H1 (cell line): ENCODE measurements around the gene ZNF3. TPM values are rescaled to one million over a fixed set of nuclear protein-coding genes. Genes with fewer than 3 reads are reported as not detected.

Experiments
- BCL11A ChIP-seq, 2 experiments: IDR thresholded peaks; one replicate each; pipeline ENCODE4 v1.6.1; 2011; ENCODE audit warnings: low read depth in 2 of 2, low read length in 2 of 2, mild to moderate bottlenecking in 2 of 2
- CHD7 ChIP-seq: fragments of 300-600 bp; sonication (generic); IDR thresholded peaks from 2 replicates; pipeline ENCODE4 v1.7.1; 2012; ENCODE audit warnings: low read length, moderate library complexity, mild to moderate bottlenecking, inconsistent platforms; ENCODE audit not compliant: insufficient replicate concordance
- CTCF ChIP-seq, 3 experiments: IDR thresholded peaks; 1 replicate in 2 of 3; 2 replicates in 1 of 3; pipeline versions ENCODE4 v1.5.1 to v1.6.1; 2011; ENCODE audit warnings: low read length in 3 of 3, mild to moderate bottlenecking in 3 of 3, inconsistent platforms in 2 of 3, low read depth in 1 of 3, moderate library complexity in 1 of 3; ENCODE audit not compliant: insufficient read depth in 1 of 3; ENCODE audit errors: control extremely low read depth in 1 of 3
- EP300 ChIP-seq, 2 experiments: IDR thresholded peaks; 1 replicate in 1 of 2; 2 replicates in 1 of 2; pipeline ENCODE4 v1.6.1; 2011 to 2012; ENCODE audit warnings: low read depth in 2 of 2, low read length in 2 of 2, mild to moderate bottlenecking in 2 of 2, borderline replicate concordance in 1 of 2, inconsistent platforms in 1 of 2, moderate library complexity in 1 of 2
- HDAC6 ChIP-seq: IDR thresholded peaks from one replicate; pipeline ENCODE4 v1.7.1; 2012; ENCODE audit warnings: low read depth, mild to moderate bottlenecking, inconsistent platforms, low read length, moderate library complexity
- SP4 ChIP-seq: IDR thresholded peaks from 2 replicates; pipeline ENCODE4 v1.6.1; 2012; ENCODE audit warnings: low read length, inconsistent platforms
- SRF ChIP-seq: IDR thresholded peaks from 2 replicates; pipeline ENCODE4 v1.6.1; 2011; ENCODE audit warnings: mild to moderate bottlenecking, low read depth, low read length, moderate library complexity
- ZNF274 ChIP-seq: IDR thresholded peaks from 2 replicates; pipeline ENCODE4 v1.7.0; 2012; ENCODE audit warnings: low read length, borderline replicate concordance; ENCODE audit errors: extremely low read depth
- polyA plus RNA-seq, 7 experiments: library from polyadenylated mRNA; depleted of rRNA in 3 of 7; stranded (reverse) in 5 of 7; unstranded in 2 of 7; fragments of >200 nt in 5 of 7; fragments of 200-250 nt in 2 of 7; gene quantifications; 1 replicate in 5 of 7; 2 replicates in 1 of 7; 4 replicates in 1 of 7; pipeline versions ENCODE4 v1.2.1 to v1.2.3, GENCODE V29; 2011 to 2013; ENCODE audit warnings: missing spikeins in 2 of 7, mixed read lengths in 2 of 7
- total RNA-seq: library from RNA; stranded (reverse); fragmentation: NEBNext Ultra II Directional; extraction: Animal tissue kit (Norgen Biotek cat#: 25700); gene quantifications from 2 replicates; pipeline ENCODE4 v1.2.1, GENCODE V29; 2021

ZNF3 gene
- total and polyA plus RNA-seq, 2 of the 8 experiments (the other 6 are each of a cell fraction or from before 2014, with no cell fraction given) = 26.9 to 49.1 TPM

- TF ChIP-seq CHD7 = no peak
- no peak for TF ChIP-seq SRF
- no peak for TF ChIP-seq ZNF274
- TF ChIP-seq HDAC6 = no peak
- no peak for TF ChIP-seq EP300 (IDR thresholded peaks at IDR 0.05; ENCODE audit: borderline replicate concordance in 1 of 2, low read depth in 2 of 2, low read length in 2 of 2)
- no peak for TF ChIP-seq BCL11A (IDR thresholded peaks at IDR 0.05; ENCODE audit: low read depth in 2 of 2, low read length in 2 of 2)
- TF ChIP-seq CTCF (IDR thresholded peaks at IDR 0.05; ENCODE audit: control extremely low read depth in 1 of 3, insufficient read depth in 1 of 3, low read depth in 1 of 3, low read length in 3 of 3) = no peak
- TF ChIP-seq SP4 = no peak
Observed at GRCh38 chr7:100034871-100035510, 46.5 kb downstream of the ZNF3 start (continued).
